GM03348 (cell line): ENCODE results near the gene MIAT.

Experiments
- DNase-seq: peaks from one replicate; pipeline ENCODE4 v3.0.0; 2012; ENCODE audit warnings: low spot score

Gene MIAT

DNA sequence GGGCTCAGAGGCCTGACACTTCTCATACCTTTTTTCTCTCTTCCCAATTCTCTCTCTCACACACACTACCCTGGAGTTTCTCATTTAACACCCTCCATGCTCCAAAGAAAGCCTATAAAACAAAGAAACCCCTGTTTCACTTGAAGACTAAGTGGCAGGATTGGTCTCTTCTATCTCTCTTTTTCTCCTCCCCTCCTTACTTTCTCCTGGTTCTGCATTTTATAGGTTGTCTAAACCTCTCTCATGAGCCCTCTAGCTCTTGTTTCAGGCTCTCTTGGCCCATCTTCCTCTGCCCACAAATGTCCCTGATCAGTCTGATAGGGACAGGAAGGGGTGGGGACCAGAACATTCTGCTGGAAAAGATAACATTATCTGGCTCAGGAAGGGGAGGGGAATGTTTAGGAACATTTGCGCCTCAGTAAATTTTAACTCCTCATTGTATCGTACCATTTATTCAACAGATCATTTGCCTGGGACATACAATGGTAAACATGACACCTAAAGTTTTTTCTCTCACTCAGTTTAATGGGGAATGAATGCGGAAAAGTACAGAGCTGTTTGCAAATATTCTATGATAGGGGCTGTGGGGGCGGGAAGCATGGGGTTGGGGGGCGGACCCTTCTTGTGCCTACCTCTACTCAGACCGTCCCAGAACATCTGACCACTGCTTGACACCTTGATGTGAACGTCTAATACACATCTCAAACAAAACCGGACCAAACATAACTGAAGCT lies 24.8 kb upstream of the MIAT start:
- DNase-seq = no peak

DNA sequence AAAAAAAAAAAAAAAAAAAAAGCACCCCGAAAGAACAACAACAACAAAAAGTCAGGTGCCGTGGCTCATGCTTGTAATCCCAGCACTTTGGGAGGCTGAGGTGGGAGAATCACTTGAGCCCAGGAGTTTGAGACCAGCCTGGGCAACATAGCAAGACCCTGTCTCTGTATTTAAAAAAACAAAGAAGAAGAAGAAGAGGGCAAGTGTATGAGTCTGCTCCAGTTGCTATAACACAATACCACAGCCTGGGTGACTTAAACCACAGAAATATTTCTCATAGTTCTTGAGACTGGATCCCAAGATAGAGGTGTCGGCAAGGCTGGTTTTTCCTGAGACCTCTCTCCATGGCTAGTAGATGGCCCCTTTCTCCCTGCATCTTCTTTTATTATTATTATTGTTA lies 23.2 kb upstream of the MIAT start:
- DNase-seq = no peak

GRCh38 chr22:26635117-26635516 lies 22.3 kb upstream of the MIAT start:
- DNase-seq = no peak

GRCh38 chr22:26636296-26636695 lies 21.1 kb upstream of the MIAT start:
- no peak for DNase-seq

GRCh38 chr22:26642465-26643417 lies 14.6 kb upstream of the MIAT start:
- DNase-seq = no peak

GRCh38 chr22:26643418-26644100 lies 13.8 kb upstream of the MIAT start:
- no peak for DNase-seq

- peak; percentile 67 for DNase-seq
These were observed 11.2 kb upstream of the MIAT start for GRCh38 chr22:26646158-26646557.

- DNase-seq = no peak
These were observed 9.3 kb upstream of the MIAT start for GRCh38 chr22:26648011-26648497.

DNA sequence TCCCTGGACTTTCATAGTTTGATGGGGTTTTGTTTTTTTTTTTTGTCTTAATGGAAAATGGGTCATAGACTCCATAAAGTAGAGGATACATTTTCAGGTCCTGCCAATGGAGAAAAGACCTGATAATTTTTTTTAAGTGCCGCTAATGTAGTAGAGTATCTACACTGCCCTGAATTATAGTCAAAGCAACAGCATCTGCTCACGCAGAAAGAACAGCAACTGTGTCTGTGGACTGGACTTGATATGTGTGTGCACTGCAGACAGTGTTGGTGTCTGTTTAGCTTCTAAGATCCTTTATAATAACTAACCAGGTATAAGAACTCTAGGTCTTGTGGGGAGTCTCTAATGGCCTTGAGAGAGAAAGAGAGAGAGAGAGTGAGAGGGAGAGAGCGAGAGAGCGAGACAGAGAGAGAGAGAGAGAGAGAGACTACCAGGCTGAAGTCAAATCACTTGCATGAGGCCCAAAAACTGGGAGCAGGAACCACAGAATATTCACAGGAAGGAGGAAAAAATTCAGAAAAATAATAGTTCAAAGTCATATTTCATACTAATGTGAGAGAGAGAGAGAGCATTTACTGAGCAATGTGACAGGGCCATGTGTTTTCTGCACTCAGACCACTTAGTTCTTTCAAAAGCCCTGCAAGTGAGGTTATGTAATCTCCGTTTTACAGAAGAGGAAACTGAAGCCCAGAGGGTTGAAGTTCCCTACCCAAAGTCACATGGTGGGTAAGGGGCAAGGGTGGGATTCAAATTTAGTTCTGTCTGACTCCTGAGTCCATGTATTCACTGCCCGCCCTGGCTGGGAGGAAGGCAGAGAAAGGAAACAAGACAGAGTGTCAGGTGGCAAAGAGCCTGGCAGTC lies 8.6 kb upstream of the MIAT start:
- no peak for DNase-seq

GRCh38 chr22:26650722-26651421 lies 6.5 kb upstream of the MIAT start:
- no peak for DNase-seq

DNA sequence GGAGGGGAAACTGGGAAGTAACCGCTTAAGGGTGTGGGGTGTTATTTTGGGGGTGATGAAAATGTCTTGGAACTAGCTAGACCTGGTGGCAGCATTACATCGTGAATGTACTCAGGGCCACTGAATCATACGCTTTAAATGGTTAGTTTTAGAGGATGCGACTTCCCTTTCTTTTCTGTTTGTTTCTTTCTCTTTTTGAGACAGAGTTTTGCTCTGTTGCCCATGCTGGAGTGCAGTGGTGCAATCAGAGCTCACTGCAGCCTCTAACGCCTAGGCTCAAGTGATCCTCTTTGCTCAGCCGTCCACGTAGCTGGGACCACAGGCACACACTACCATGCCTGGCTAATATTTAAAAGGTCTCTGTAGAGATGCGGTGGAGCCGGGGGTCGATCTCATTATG lies 5.6 kb upstream of the MIAT start:
- no peak for DNase-seq

DNA sequence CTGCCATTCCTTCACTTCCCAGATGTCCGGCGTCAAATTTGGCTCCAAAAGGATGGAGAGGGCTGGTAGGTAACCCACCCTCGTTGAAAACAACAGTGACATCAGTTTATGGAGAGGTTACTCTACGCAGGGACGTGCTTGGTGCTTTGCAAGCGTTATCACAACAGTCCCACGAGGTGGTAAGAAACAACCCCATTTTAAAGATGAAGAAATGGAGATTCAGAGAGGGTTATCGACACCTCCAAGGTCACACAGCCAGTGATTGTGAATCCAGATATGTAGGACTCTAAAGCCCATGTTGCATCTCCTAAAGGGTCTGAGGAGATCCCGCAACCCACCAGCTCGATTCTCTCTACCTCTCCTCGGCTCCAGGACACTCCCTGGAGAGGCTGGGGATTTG lies 773 bp downstream of the MIAT start:
- no peak for DNase-seq

- DNase-seq = peak; percentile 86
These were observed 1.5 kb downstream of the MIAT start for GRCh38 chr22:26658671-26659478.

- no peak for DNase-seq
These were observed 3.0 kb downstream of the MIAT start for GRCh38 chr22:26660356-26660755.

DNA sequence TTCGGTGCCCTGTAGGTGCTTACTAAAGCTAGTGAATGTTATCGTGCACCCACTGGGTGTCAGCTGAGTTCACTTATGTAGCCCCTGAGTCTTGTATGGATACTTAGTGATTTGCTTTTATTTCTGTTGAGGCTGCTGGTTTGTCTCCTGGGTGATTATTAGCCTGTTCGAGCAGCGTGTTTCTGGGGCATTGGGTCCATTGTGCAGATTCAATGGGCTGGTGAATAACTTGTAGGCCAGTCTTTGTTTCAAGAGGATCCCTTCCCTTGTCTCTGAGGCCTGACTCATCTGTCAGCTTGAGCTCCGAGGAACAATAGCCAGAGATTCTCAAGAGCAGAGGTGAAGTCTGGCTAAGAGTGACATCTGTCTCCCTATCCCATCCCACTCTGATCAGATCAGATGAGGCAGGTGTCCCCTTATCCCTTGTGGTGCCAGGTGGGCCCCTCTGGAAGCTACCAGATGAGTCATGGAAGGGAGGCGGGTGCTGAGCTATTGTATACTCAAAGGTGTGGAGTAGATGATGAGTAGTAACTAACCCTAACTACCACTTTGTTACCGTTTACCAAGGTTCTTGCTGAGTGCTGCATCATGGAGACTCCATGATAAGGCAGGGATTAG lies 3.7 kb downstream of the MIAT start:
- no peak for DNase-seq

DNA sequence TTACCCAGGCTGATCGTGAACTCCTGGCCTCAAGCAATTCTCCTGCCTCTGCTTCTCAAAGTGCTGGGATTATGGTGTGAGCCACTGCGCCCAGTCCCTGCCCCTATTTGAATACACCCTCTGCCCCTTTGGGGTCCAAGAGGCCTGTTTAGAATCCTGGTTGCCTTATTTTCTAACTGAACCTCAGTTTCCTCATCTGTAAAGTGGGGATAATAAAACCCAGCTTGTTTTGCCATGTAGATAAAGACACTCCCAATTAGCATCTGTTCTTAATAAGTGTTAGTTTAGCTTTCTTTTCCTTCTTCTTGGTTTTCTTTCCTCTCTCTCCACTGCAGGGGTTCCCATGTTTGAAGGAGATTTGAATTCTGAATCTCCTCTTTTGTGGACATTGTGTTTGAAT lies 4.8 kb downstream of the MIAT start:
- no peak for DNase-seq

DNA sequence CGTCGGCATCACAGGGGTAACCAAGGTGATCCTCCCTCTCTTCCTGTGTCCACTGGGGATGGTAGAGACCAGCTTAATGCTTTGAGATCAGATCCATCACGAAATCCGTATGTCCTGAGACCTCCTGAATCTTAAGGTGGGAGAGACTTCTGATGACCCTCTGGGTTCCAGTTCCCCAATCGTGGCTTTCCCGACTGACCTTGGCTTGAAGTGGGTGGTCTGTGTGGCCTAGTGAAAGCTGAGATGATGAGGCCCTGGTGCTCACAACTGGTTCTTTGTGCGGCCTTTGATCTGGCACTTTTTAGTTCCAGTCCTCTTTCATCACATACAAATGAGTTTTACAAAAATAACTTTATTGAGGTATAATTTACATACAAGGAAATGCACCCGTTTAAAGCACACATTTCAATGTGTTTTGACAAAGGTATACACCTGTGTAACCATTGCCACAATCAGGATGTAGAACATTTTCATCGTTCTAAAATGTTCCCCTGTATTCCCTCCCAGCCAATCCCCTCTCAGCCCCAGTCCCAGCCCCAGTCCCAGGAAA lies 6.1 kb downstream of the MIAT start:
- DNase-seq = no peak

GRCh38 chr22:26665813-26666231 lies 8.4 kb downstream of the MIAT start:
- peak; percentile 67 for DNase-seq

- no peak for DNase-seq
These were observed 9.8 kb downstream of the MIAT start for GRCh38 chr22:26667140-26667539.
